C4-2B (cell line): ENCODE data around the gene C1QTNF1.

Source experiments
- ZFX ChIP-seq: fragments of 450-650 bp; IDR thresholded peaks from 2 replicates; pipeline ENCODE4 v1.6.1; 2017
- TF ChIP-seq, protein P1 (sequence below): fragments of 450-650 bp; conservative IDR thresholded peaks from 2 replicates; pipeline ENCODE4 v1.5.1; 2017; ENCODE audit warnings: mild to moderate bottlenecking

DNA sequence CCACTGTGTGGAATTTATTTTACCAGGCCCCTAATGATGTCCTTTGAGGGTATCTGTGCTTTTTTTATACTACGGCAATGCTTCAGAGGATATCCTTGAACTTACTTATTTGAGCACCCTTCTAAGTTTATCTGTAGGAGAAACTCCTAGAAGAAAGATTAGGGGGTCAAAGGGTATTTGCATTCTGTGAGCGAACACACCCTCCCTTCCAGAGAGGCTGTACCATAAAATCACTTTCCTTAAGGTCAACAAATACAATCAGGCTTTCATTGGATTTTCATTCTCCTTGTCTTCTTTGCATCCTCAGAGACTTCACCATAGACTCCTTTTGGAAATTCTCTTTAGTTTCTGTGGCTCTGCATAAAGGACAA lies 4.7 kb upstream of the C1QTNF1 start:
- no peak for TF ChIP-seq ZFX
- TF ChIP-seq, protein P1, sequence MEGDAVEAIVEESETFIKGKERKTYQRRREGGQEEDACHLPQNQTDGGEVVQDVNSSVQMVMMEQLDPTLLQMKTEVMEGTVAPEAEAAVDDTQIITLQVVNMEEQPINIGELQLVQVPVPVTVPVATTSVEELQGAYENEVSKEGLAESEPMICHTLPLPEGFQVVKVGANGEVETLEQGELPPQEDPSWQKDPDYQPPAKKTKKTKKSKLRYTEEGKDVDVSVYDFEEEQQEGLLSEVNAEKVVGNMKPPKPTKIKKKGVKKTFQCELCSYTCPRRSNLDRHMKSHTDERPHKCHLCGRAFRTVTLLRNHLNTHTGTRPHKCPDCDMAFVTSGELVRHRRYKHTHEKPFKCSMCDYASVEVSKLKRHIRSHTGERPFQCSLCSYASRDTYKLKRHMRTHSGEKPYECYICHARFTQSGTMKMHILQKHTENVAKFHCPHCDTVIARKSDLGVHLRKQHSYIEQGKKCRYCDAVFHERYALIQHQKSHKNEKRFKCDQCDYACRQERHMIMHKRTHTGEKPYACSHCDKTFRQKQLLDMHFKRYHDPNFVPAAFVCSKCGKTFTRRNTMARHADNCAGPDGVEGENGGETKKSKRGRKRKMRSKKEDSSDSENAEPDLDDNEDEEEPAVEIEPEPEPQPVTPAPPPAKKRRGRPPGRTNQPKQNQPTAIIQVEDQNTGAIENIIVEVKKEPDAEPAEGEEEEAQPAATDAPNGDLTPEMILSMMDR = no peak
